LNCAP (cell line): ENCODE data around the gene PACSIN3.

ENCODE experiments used
- CTCF ChIP-seq: fragments of 450-650 bp; IDR thresholded peaks from 2 replicates; pipeline ENCODE4 v1.5.1; 2017; ENCODE audit warnings: mild to moderate bottlenecking

Gene PACSIN3

GRCh38 chr11:47207459-47207858, 21.2 kb upstream of the PACSIN3 start:
- TF ChIP-seq CTCF: no peak

GRCh38 chr11:47204637-47204989, 18.4 kb upstream of the PACSIN3 start:
- TF ChIP-seq CTCF: no peak

GRCh38 chr11:47202576-47202975, 16.3 kb upstream of the PACSIN3 start:
- no peak for TF ChIP-seq CTCF

GRCh38 chr11:47201015-47201414, 14.8 kb upstream of the PACSIN3 start:
- TF ChIP-seq CTCF: no peak

GRCh38 chr11:47192111-47192510, 5.9 kb upstream of the PACSIN3 start:
- TF ChIP-seq CTCF: no peak

GRCh38 chr11:47189100-47189834, 3.0 kb upstream of the PACSIN3 start:
- TF ChIP-seq CTCF: no peak

GRCh38 chr11:47188259-47188658, 2.0 kb upstream of the PACSIN3 start:
- no peak for TF ChIP-seq CTCF

GRCh38 chr11:47187723-47188122, 1.5 kb upstream of the PACSIN3 start:
- no peak for TF ChIP-seq CTCF
